ENCODE results near the gene ACE2.

ACE2 gene

GRCh38 chrX:15522464-15522863 is 78.3 kb downstream of the ACE2 start:
- DNase-seq (ENCODE audit: low read depth): no peak
- no peak for TF ChIP-seq CTCF (conservative IDR thresholded peaks at IDR 0.05; ENCODE audit: low read depth, low read length)
- no peak overlapping the region for H3K4me3 ChIP-seq (ENCODE audit: low read depth, low read length)

- H3K4me3 ChIP-seq (ENCODE audit: low read depth, low read length): no peak overlapping the region
- TF ChIP-seq CTCF (conservative IDR thresholded peaks at IDR 0.05; ENCODE audit: low read depth, low read length): no peak
- no peak for DNase-seq (ENCODE audit: low read depth)
These were observed 84.8 kb downstream of the ACE2 start for GRCh38 chrX:15515931-15516330.

- DNase-seq (ENCODE audit: low read depth): no peak
- no peak for TF ChIP-seq CTCF (conservative IDR thresholded peaks at IDR 0.05; ENCODE audit: low read depth, low read length)
- no peak overlapping the region for H3K4me3 ChIP-seq (ENCODE audit: low read depth, low read length)
These were observed 86.5 kb downstream of the ACE2 start for GRCh38 chrX:15514279-15514678.

- no peak overlapping the region for H3K4me3 ChIP-seq (ENCODE audit: low read depth, low read length)
- no peak for TF ChIP-seq CTCF (conservative IDR thresholded peaks at IDR 0.05; ENCODE audit: low read depth, low read length)
- DNase-seq (ENCODE audit: low read depth): peak; percentile 15
These were observed 88.3 kb downstream of the ACE2 start for GRCh38 chrX:15512401-15512965.

- no peak for TF ChIP-seq CTCF (conservative IDR thresholded peaks at IDR 0.05; ENCODE audit: low read depth, low read length)
- no peak for DNase-seq (ENCODE audit: low read depth)
- no peak overlapping the region for H3K4me3 ChIP-seq (ENCODE audit: low read depth, low read length)
These were observed 89.2 kb downstream of the ACE2 start for GRCh38 chrX:15511563-15511962.

All from choroid plexus epithelial cell (primary cell).